ENCODE data around the gene SIN3A. TPM values are rescaled to one million over a fixed set of nuclear protein-coding genes. Genes with fewer than 3 reads are reported as not detected.
"Not testable (repeated sequence)": the region's sequence is repeated elsewhere in the genome, so short reads cannot be mapped to it uniquely, and the experiment has no call there.

Gene SIN3A
- total RNA-seq, 1 experiment from 2014 or later = 29.4 TPM

GRCh38 chr15:75436881-75437280, 14.6 kb downstream of the SIN3A start:
- H3K4me3 ChIP-seq = no peak overlapping the region

GRCh38 chr15:75431682-75432081, 19.8 kb downstream of the SIN3A start:
- no peak for DNase-seq (ENCODE audit: low read depth in 1 of 2, low spot score in 2 of 2)
- Histone ChIP-seq H3K4me3 (no peak overlapping the region), H3K4me1 (replicated peaks) (no peaks in the 10 kb centered on the region), H3K27me3 (replicated peaks) (no peaks in the 10 kb centered on the region), H3K9me3 (replicated peaks) (no peaks in the 10 kb centered on the region), H3K36me3 (peaks cover 65% of the 10 kb centered on the region), H3K27ac (no peak overlapping the region)

More at GRCh38 chr15:75436881-75437280, 14.6 kb downstream of the SIN3A start:
- Histone ChIP-seq H3K4me1 (replicated peaks) (no peaks in the 10 kb centered on the region), H3K27me3 (replicated peaks) (no peaks in the 10 kb centered on the region), H3K27ac (no peak overlapping the region), H3K36me3 (peaks cover 44% of the 10 kb centered on the region), H3K9me3 (replicated peaks) (no peaks in the 10 kb centered on the region)
- DNase-seq (ENCODE audit: low read depth in 1 of 2, low spot score in 2 of 2) = no peak

- H3K4me3 ChIP-seq = no peak overlapping the region
- no peak overlapping the region for H3K27ac ChIP-seq
- H3K4me1 ChIP-seq (replicated peaks) = no peaks in the 10 kb centered on the region
- H3K27me3 ChIP-seq (replicated peaks) = no peaks in the 10 kb centered on the region
- H3K9me3 ChIP-seq (replicated peaks) = no peaks in the 10 kb centered on the region
- no peak for DNase-seq (ENCODE audit: low read depth in 1 of 2, low spot score in 2 of 2)
- peaks cover 67% of the 10 kb centered on the region for H3K36me3 ChIP-seq
Measured at GRCh38 chr15:75431270-75431669, 20.2 kb downstream of the SIN3A start.

GRCh38 chr15:75430259-75430658, 21.2 kb downstream of the SIN3A start:
- no peaks in the 10 kb centered on the region for H3K9me3 ChIP-seq (replicated peaks)
- no peak overlapping the region for H3K27ac ChIP-seq
- no peaks in the 10 kb centered on the region for H3K4me1 ChIP-seq (replicated peaks)
- no peak for DNase-seq (ENCODE audit: low read depth in 1 of 2, low spot score in 2 of 2)
- no peaks in the 10 kb centered on the region for H3K27me3 ChIP-seq (replicated peaks)
- no peak overlapping the region for H3K4me3 ChIP-seq
- peaks cover 67% of the 10 kb centered on the region for H3K36me3 ChIP-seq

- H3K4me1 ChIP-seq (replicated peaks) = no peaks in the 10 kb centered on the region
- H3K4me3 ChIP-seq = no peak overlapping the region
- no peaks in the 10 kb centered on the region for H3K27me3 ChIP-seq (replicated peaks)
- no peak for DNase-seq (ENCODE audit: low read depth in 1 of 2, low spot score in 2 of 2)
- H3K9me3 ChIP-seq (replicated peaks) = no peaks in the 10 kb centered on the region
- peaks cover 63% of the 10 kb centered on the region for H3K36me3 ChIP-seq
- H3K27ac ChIP-seq = no peak overlapping the region
Measured at GRCh38 chr15:75428152-75428551, 23.3 kb downstream of the SIN3A start.

- Histone ChIP-seq H3K36me3 (peaks cover 71% of the 10 kb centered on the region), H3K4me3 (no peak overlapping the region), H3K9me3 (replicated peaks) (no peaks in the 10 kb centered on the region), H3K27ac (no peak overlapping the region), H3K27me3 (replicated peaks) (no peaks in the 10 kb centered on the region), H3K4me1 (replicated peaks) (no peaks in the 10 kb centered on the region)
- no peak for DNase-seq (ENCODE audit: low read depth in 1 of 2, low spot score in 2 of 2)
Measured at GRCh38 chr15:75425966-75426500, 25.5 kb downstream of the SIN3A start.

GRCh38 chr15:75422554-75422953, 28.9 kb downstream of the SIN3A start:
- no peaks in the 10 kb centered on the region for H3K4me1 ChIP-seq (replicated peaks)

GRCh38 chr15:75420698-75421097, 30.8 kb downstream of the SIN3A start:
- peaks cover 50% of the 10 kb centered on the region for H3K36me3 ChIP-seq

More at GRCh38 chr15:75422554-75422953, 28.9 kb downstream of the SIN3A start:
- DNase-seq (ENCODE audit: low read depth in 1 of 2, low spot score in 2 of 2) = no peak
- no peaks in the 10 kb centered on the region for H3K27me3 ChIP-seq (replicated peaks)
- H3K36me3 ChIP-seq = peaks cover 67% of the 10 kb centered on the region
- H3K4me3 ChIP-seq = no peak overlapping the region
- no peak overlapping the region for H3K27ac ChIP-seq
- H3K9me3 ChIP-seq (replicated peaks) = no peaks in the 10 kb centered on the region

GRCh38 chr15:75416584-75416983, 34.9 kb downstream of the SIN3A start:
- H3K27me3 ChIP-seq (replicated peaks) = no peaks in the 10 kb centered on the region
- H3K4me3 ChIP-seq = no peak overlapping the region
- H3K36me3 ChIP-seq = peaks cover 47% of the 10 kb centered on the region
- no peak overlapping the region for H3K27ac ChIP-seq
- no peak for DNase-seq (ENCODE audit: low read depth in 1 of 2, low spot score in 2 of 2)
- H3K9me3 ChIP-seq (replicated peaks) = no peaks in the 10 kb centered on the region
- H3K4me1 ChIP-seq (replicated peaks) = no peaks in the 10 kb centered on the region

More at GRCh38 chr15:75420698-75421097, 30.8 kb downstream of the SIN3A start:
- H3K9me3 ChIP-seq (replicated peaks) = no peaks in the 10 kb centered on the region
- no peak overlapping the region for H3K4me3 ChIP-seq
- no peak overlapping the region for H3K27ac ChIP-seq
- no peak for DNase-seq (ENCODE audit: low read depth in 1 of 2, low spot score in 2 of 2)
- no peaks in the 10 kb centered on the region for H3K4me1 ChIP-seq (replicated peaks)
- H3K27me3 ChIP-seq (replicated peaks) = no peaks in the 10 kb centered on the region

- H3K4me1 ChIP-seq (replicated peaks) = no peaks in the 10 kb centered on the region
- H3K4me3 ChIP-seq = no peak overlapping the region
- H3K36me3 ChIP-seq = peaks cover 80% of the 10 kb centered on the region
- no peaks in the 10 kb centered on the region for H3K9me3 ChIP-seq (replicated peaks)
- DNase-seq (ENCODE audit: low read depth in 1 of 2, low spot score in 2 of 2) = no peak
- no peak overlapping the region for H3K27ac ChIP-seq
- H3K27me3 ChIP-seq (replicated peaks) = no peaks in the 10 kb centered on the region
Measured at GRCh38 chr15:75410196-75410595, 41.3 kb downstream of the SIN3A start.

- Histone ChIP-seq H3K4me1 (replicated peaks) (no peaks in the 10 kb centered on the region), H3K27me3 (replicated peaks) (no peaks in the 10 kb centered on the region), H3K27ac (no peak overlapping the region), H3K4me3 (no peak overlapping the region), H3K36me3 (peaks cover 91% of the 10 kb centered on the region), H3K9me3 (replicated peaks) (no peaks in the 10 kb centered on the region)
- DNase-seq (ENCODE audit: low read depth in 1 of 2, low spot score in 2 of 2) = no peak
Measured at GRCh38 chr15:75407083-75407482, 44.4 kb downstream of the SIN3A start.

- H3K4me1 ChIP-seq (replicated peaks) = no peaks in the 10 kb centered on the region
- no peaks in the 10 kb centered on the region for H3K27me3 ChIP-seq (replicated peaks)
- H3K36me3 ChIP-seq = peaks cover 91% of the 10 kb centered on the region
- H3K4me3 ChIP-seq = no peak overlapping the region
- H3K9me3 ChIP-seq (replicated peaks) = no peaks in the 10 kb centered on the region
- DNase-seq (ENCODE audit: low read depth in 1 of 2, low spot score in 2 of 2) = no peak
- no peak overlapping the region for H3K27ac ChIP-seq
Measured at GRCh38 chr15:75403892-75404291, 47.6 kb downstream of the SIN3A start.

- Histone ChIP-seq H3K27me3 (replicated peaks) (no peaks in the 10 kb centered on the region), H3K4me3 (no peak overlapping the region), H3K9me3 (replicated peaks) (no peaks in the 10 kb centered on the region), H3K4me1 (replicated peaks) (no peaks in the 10 kb centered on the region), H3K27ac (no peak overlapping the region), H3K36me3 (peaks cover 93% of the 10 kb centered on the region)
- no peak for DNase-seq (ENCODE audit: low read depth in 1 of 2, low spot score in 2 of 2)
Measured at GRCh38 chr15:75397494-75397893, 54.0 kb downstream of the SIN3A start.

- H3K4me3 ChIP-seq = no peak overlapping the region
- no peak for DNase-seq (ENCODE audit: low read depth in 1 of 2, low spot score in 2 of 2)
- peaks cover 95% of the 10 kb centered on the region for H3K36me3 ChIP-seq
- H3K27me3 ChIP-seq (replicated peaks) = no peaks in the 10 kb centered on the region
- no peaks in the 10 kb centered on the region for H3K4me1 ChIP-seq (replicated peaks)
- no peak overlapping the region for H3K27ac ChIP-seq
- no peaks in the 10 kb centered on the region for H3K9me3 ChIP-seq (replicated peaks)
Measured at GRCh38 chr15:75389791-75390382, 61.6 kb downstream of the SIN3A start.

- H3K27ac ChIP-seq; H3K4me1 ChIP-seq (replicated peaks); H3K27me3 ChIP-seq (replicated peaks); H3K9me3 ChIP-seq (replicated peaks); DNase-seq (ENCODE audit: low read depth in 1 of 2, low spot score in 2 of 2); H3K4me3 ChIP-seq: not testable (repeated sequence)
- H3K36me3 ChIP-seq = peaks cover 80% of the 10 kb centered on the region
Measured at GRCh38 chr15:75383986-75384385, 67.5 kb downstream of the SIN3A start.

All from SJSA1 (cell line).